Measurements from ENCODE around the gene MARF1.

GRCh38 chr16:15618392-15618791 lies 24.6 kb downstream of the MARF1 start:
- TF ChIP-seq POLR2AphosphoS5 (IDR thresholded peaks at IDR 0.05; ENCODE audit: low read depth, low read length) (no peak), EZH2 (IDR thresholded peaks at IDR 0.05; ENCODE audit: low read depth, low read length, severe bottlenecking) (no peak), POLR2A (IDR thresholded peaks at IDR 0.05; ENCODE audit: control extremely low read depth in 1 of 2, low read depth in 2 of 2, low read length in 2 of 2) (no peak), CREB1 (IDR thresholded peaks at IDR 0.05) (no peak), SIRT6 (IDR thresholded peaks at IDR 0.05; ENCODE audit: low read length) (no peak), SP1 (IDR thresholded peaks at IDR 0.05; ENCODE audit: low read depth, low read length) (no peak), CTCF (IDR thresholded peaks at IDR 0.05; ENCODE audit: control extremely low read depth in 1 of 3, insufficient read depth in 1 of 3, low read depth in 1 of 3, low read length in 3 of 3) (no peak), CEBPB (IDR thresholded peaks at IDR 0.05; ENCODE audit: low read depth, low read length) (no peak), RBBP5 (IDR thresholded peaks at IDR 0.05; ENCODE audit: borderline replicate concordance, low read depth, low read length) (no peak), USF2 (IDR thresholded peaks at IDR 0.05; ENCODE audit: low read length) (no peak)

Measured in H1 (cell line).